IPS-18c (cell line): ENCODE data around the gene C1orf122.

Experiments
- H3K4me3 ChIP-seq: 2 replicates; pipeline ENCODE4 v1.7.0; 2013; ENCODE audit warnings: low read depth, mild to moderate bottlenecking, low read length, moderate library complexity; ENCODE audit not compliant: insufficient read depth
- H3K9me3 ChIP-seq: one replicate; pipeline ENCODE4 v1.6.1; 2013; ENCODE audit warnings: mild to moderate bottlenecking, low read length, moderate library complexity; ENCODE audit not compliant: control insufficient read depth, insufficient read depth

The C1orf122 gene

DNA sequence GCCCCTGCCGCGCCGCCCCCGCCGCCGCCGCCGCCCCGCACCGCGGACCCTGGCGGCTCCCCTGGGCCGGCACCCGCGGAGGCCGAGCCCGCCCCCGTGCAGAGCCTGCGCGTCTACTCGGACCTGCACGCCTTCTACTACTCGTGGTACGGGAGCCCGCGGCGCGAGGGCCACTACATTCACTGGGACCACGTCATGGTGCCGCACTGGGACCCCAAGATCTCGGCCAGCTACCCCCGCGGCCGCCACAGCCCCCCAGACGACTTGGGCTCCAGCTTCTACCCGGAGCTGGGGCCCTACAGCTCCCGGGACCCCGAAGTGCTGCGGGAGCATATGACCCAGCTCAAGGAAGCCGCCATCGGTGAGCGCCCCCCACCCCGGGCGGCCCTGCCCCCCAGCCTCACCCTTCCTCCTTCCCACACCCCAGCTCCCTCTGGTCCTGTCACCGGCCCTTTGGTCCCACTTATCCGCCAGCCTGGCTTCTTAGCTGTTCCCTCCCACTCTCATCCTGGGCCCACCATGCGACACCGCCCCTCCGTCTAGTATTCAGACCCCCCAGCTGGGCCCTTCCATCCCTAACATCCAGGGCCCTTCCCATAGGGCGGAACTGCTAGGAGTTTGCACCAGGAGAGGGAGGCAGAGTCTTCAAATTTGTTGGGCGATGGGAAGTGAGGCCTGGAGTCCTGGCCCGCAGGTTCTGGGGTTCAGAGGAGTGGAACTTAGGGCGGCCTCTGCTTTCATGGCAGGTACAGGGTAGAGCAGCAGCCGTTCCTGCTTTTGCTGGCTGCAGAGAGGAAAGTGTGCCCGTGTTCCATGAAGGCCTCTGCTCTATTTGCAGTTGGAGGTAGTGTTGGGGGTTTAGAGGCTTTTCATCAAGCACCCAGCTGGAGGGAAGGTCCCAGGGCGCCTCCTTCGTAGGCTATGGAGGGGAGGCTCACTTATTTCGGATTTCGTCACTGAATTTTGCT is 12.9 kb upstream of the C1orf122 start:
- Histone ChIP-seq H3K4me3 (peak overlapping the region; percentile 51), H3K9me3 (no peaks in the 10 kb centered on the region)

DNA sequence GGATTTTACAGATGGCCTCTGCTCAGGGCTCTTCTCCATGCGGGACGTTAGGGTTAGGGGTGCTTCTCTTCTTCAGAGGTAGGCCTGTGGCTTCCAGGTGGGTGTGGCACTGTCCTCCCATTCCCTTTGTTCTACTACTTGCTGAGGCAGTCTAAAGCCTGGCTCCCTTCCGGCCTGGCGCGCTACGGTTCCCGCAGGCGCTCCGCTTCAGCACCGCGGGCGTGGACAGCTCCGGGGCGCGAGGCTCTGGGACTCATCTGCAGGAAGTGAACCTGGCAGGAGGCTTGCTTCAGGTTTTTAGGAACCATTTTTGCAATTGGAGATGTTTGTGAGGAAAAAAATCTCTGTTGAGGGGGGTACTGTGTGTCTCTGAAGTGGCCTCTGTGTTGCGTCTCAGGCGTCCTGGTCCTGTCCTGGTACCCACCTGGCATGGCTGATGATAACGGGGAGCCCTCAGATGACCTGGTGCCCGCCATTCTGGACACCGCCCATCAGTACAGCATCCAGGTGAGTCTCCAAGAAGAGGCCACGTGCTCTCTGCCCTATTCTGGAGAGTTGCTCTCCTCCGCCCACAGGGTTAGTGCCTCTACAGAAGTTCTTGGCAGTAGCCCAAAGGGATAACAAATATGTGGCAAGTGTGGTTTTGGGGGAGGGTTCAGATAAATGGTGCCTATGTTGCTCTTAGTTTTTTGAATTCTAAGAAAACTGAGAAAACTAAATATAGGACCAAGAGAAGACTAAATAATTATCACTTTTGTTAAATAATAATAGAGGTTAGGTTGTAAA is 12.1 kb upstream of the C1orf122 start:
- Histone ChIP-seq H3K9me3 (no peaks in the 10 kb centered on the region), H3K4me3 (peak overlapping the region; percentile 51)

DNA sequence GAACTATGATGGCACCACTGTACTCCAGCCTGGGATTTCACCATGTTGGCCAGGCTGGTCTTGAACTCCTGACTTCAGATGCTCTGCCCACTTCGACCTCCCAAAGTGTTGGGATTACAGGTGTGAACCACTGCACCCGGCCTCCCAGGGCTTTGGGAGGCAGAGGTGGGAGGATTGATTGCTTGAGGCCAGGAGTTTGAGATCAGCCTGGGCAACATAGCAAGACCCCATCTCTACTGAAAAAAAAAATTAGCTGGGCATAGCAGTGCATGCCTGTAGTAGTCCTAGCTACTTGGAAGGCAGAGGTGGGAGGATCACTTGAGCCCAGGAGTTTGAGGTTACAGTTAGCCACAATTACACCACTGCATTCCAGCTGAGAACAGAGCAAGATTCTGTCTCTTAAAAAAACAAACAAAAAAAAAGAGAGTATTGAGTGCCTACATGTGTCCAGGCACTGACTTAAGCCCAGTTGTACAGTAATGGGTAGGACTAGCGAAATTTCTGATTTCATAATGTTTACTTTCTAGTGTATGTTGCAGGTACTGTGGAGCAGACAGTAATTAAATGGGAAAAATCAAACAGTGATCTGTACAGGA is 9.7 kb upstream of the C1orf122 start:
- Histone ChIP-seq H3K9me3 (no peaks in the 10 kb centered on the region), H3K4me3 (no peak overlapping the region)

DNA sequence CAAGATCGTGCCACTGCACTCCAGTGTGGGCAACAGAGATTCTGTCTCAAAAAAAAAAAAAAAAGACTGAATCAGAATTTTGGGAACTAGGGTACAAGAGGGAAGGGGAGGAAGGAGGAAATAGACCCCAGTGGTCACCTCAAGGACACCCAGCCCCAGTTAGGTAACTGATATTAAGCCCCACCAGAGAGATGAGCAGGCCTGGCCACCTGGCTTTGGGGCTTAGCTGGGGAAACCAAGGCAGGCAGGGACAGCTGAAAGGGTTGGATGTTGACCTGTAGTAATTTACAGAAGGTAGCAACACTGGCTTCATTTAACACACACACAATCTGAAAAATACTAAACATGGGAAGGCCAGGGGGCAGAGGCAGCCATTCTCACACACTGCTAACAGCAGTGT is 5.2 kb upstream of the C1orf122 start:
- Histone ChIP-seq H3K9me3 (no peaks in the 10 kb centered on the region), H3K4me3 (no peak overlapping the region)

DNA sequence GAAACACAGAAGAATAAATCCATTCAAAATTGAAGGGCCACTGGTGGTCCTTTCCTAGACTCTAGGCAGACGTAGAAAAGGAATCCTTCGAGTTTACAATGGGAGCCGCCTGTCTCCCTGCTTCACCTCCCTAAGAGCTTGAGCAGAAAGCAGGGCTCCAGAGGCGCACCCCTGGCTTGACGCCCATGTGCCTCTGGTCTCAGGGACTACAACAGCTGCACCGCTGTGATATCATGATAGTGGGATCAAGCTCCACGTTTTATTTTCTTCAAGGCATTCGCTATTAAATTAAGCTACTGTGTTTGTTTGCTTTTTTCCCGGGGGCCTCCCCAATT is 403 bp upstream of the C1orf122 start:
- no peaks in the 10 kb centered on the region for H3K9me3 ChIP-seq

DNA sequence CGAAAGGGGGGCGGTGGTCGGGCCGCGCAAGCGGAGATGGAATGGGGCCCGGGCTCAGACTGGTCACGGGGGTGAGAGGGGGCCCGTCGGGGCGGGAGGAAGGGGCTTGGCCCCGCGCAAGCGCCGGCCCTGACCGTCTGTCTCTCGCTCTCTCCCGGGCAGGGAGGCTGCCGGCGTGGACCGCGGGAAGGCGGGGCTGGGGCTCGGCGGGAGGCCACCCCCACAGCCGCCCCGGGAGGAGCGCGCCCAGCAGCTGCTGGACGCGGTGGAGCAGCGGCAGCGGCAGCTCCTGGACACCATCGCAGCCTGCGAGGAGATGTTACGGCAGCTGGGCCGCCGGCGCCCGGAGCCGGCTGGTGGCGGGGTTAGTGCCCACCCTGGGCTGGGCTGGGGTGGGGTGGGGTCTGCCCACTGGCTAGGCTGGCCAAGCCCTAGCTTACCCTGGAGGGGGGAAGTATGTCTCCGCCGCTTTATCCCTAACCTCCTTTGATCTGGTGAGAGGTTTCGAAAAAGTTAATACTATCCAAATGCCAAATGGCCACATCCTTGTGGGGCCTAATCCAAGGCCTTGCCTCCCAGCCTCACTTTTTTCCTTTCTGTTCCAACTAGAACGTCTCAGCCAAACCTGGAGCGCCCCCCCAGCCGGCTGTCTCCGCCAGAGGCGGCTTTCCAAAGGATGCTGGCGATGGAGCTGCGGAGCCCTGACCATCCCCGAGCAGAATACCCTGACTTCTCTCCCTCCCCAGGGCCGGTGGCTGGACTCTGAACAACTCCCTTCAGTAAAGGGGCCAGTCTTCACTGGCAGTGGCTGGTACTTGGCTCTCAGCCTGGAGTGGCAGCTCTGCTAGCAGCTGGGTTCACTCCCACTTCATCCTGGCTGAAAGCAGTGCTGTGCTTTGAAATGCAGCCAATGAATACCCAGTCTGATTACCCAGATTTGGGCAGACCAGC is 1.1 kb downstream of the C1orf122 start:
- H3K4me3 ChIP-seq, result peak overlapping the region; percentile 65
- no peaks in the 10 kb centered on the region for H3K9me3 ChIP-seq

More for the DNA sequence above, 403 bp upstream of the C1orf122 start:
- H3K4me3 ChIP-seq, result peak overlapping the region; percentile 65

DNA sequence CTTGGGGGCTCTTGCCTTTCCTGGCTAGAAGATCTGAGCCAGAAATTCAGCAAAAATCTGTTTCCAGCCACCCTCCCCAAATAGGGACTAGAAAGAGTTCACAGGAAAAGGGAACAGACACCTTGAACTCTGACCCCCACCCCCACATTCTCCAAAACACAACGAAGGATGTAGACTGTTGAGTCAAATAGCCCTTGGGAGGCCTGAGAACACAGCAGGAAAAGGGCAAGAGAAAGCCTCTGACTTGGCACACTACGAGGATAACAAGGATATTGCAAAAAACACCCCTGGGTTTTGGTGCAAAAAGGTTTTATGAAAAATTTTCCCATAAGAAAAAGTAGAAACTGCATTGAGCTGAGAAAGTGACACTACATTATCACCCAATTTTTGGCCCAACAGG is 2.4 kb downstream of the C1orf122 start:
- Histone ChIP-seq H3K9me3 (no peaks in the 10 kb centered on the region), H3K4me3 (no peak overlapping the region)

DNA sequence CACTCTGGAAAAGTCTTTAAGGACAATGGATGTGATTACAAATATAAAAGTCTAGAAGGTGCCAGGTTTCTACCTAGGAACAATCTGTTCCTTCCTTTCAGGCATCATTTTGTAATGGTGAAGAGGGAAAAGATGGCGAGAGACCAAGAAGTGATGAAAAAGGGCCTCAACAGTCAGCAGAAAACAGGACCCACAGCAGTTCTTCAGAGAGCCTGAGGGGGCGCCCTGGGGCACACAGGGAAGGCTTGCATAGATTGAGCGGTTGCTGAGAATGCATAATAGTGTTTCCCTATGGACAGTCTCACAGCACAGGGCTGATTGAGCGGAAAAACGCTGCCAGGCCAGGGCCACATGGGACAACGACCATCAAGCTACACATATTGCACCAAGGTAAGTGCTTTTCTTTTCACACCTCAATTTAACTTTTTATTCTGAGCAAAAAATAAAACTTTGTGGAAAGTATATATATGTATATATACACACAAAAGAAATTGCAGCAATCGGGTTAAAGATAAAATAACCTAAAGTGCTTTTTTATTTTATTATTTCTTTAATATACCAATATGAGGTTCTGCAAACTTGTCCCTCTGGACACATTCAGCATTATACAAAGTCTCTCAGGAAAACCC is 3.6 kb downstream of the C1orf122 start:
- Histone ChIP-seq H3K4me3 (no peak overlapping the region), H3K9me3 (no peaks in the 10 kb centered on the region)

DNA sequence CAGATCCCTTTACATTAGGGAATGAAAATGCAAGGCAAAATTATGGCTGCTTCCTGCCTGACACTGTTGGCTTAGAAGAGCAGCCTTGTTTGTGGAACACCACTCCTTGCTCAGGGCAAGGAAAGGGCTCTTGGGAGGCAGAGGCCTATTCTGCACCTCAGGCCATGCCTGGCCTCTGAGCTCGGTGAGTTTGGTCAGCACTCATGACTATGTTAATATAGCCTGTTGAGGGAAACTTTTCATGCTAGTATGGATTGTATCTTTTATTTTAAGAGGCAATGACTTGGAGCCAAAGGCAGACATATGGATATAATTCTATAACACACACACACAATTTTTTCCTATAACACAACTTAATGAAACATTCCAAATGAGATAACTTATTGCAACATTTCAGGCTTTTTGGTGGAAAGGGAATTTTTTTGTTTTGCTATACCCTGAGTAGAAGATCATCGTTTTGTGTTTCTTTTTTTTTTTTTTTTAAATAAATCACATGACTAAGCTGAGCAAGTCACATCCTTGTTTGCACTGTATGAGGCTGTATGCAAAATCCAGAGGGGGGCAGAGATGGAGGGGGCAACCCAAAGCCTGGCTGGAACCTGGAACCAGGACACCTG is 6.0 kb downstream of the C1orf122 start:
- Histone ChIP-seq H3K4me3 (no peak overlapping the region), H3K9me3 (no peaks in the 10 kb centered on the region)

DNA sequence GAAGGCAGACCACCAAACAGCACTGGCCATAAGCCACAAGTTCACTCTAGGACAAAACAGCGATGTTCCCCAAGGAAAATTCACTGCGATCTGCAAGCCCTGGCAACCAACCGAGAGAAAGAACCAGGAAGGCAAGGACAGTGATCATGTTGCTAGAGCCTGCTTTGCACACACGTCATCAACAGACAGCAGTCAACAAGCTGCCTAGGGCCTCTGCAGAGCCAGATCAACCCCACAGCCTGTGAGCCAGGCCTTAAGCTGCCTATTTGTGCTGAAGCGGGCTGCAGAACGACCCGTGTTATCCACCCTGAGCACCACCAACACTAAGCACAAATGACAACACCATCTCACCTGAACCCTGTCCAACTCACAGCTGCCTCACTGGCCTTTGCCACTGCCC is 6.7 kb downstream of the C1orf122 start:
- H3K9me3 ChIP-seq, result no peaks in the 10 kb centered on the region
- H3K4me3 ChIP-seq, result no peak overlapping the region

DNA sequence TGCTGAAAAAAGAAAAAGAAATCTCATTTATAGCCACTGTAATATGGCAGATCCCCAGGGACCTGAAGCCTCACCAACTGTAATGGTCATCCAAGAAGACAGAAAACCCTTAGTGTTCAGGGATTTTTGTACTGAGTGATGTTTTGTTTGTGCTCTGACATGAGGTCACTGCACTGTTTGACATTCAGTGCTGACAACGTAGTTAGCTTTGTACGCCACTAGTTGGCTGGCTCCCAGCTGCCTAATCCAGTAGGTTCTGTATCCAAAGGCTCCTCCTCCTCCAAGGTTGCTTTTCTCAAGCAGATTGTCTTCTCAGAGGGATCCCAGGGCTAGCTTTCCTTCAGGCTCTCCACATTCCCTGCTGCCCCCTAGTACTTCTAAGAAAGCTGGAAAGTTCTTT is 9.9 kb downstream of the C1orf122 start:
- Histone ChIP-seq H3K9me3 (no peaks in the 10 kb centered on the region), H3K4me3 (no peak overlapping the region)

DNA sequence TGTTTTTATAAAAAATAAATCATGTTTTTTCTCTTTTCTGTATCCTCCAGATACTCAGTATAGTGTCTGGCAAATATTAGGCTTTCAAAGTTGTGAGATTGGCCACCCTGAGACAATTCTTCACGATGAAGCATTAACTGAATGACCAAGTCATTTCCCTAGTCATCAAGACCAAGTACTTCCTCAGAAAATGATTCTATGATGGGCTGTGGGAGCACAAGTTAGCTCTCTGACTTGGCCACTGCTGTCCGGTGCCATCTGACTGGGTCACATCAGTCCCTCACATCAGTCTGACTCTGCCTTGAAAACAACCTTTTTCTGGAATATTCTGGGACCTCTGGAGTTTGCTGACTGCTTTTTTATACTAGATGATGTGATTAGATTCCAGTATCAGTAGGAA is 13.9 kb downstream of the C1orf122 start:
- Histone ChIP-seq H3K9me3 (no peaks in the 10 kb centered on the region), H3K4me3 (no peak overlapping the region)

DNA sequence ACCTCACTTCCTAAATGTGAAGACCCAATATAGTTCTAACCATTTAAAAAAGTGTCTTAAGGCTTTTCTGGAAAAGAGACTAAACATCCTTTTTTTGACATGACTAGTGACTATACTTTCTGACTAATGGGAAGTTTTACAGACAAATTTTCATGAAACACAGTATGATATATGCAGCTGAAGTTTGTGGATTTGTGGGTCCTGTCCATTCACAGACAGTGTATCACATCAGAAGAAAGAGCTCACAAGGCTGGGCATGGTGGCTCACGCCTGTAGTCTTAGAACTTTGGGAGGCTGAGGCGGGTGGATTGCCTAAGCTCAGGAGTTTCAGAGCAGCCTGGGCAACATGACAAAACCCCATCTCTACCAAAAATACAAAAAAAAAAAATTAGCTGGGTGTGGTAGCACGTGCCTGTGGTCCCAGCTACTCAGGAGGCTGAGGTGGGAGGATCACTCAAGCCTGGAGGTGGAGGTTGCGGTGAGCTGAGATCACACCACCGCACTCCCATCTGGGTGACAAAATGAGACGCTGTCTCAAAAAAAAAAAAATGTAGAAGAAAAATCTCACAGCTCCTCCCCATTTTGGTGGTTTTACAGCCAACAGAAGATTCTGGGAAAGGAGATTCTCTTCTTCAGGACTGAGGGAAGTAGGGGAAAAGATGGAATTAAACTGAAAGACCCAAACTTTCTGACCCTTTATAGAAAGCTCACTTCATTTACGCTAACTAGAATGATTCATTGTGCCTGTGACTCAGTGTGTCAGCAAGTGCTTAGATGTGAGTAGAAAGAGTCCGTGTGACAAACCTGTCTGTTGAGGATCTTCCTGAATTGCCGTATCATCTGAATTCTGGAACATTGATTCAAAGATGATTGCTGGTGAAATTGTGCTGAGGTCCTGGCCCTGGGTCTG is 15.6 kb downstream of the C1orf122 start:
- Histone ChIP-seq H3K4me3 (no peak overlapping the region), H3K9me3 (no peaks in the 10 kb centered on the region)

DNA sequence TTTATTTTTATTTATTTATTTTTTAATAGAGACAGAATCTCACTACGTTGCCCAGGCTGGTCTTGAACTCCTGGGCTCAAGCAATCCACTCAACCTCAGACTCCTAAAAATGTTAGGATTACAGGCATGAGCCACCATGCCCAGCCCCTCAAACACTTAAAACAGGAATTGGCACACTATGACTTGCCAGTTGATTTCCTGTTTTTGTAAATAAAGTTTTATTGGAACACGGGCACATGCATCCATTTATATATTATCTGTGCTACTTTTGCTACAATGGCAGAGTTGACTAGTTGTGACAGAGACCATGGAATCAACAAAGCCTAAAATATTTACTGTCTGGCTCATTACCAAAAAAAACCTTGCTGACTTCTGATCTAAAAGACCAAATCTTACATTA is 16.4 kb downstream of the C1orf122 start:
- H3K4me3 ChIP-seq, result no peak overlapping the region

DNA sequence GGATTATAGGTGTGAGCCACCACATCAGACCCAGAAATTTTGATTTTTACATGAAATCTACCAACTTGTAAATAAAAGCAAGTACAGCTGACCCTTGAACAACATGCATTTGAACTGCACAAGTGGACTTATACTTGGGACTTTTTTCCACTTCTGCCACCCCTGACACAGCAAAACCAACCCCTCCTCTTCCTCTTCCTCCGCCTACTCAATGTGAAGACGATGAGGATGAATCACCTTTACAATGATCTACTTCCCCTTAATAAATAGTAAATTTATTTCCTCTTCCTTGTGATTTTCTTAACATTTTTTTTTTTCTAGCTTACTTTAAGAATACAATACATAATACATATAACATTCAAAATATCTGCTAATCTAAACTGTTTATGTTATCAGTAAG is 17.9 kb downstream of the C1orf122 start:
- Histone ChIP-seq H3K9me3 (no peaks in the 10 kb centered on the region), H3K4me3 (no peak overlapping the region)

More for the DNA sequence above, 16.4 kb downstream of the C1orf122 start:
- H3K9me3 ChIP-seq, result no peaks in the 10 kb centered on the region
